Chondrocyte (in vitro differentiated cells): ENCODE results near the gene ABLIM2. TPM values are rescaled to one million over a fixed set of nuclear protein-coding genes. Genes with fewer than 3 reads are reported as not detected.

Experiments
- DNase-seq: peaks from one replicate; pipeline ENCODE4 v3.0.0; 2021; ENCODE audit warnings: mixed read lengths, low spot score
- H3K27ac Mint-ChIP-seq: one replicate; pipeline ENCODE4 v1.8.0; 2021; ENCODE audit warnings: mild to moderate bottlenecking, moderate library complexity, mixed read lengths; ENCODE audit not compliant: unreplicated experiment
- H3K27me3 Mint-ChIP-seq: 2 replicates; pipeline ENCODE4 v1.8.0; 2021; ENCODE audit warnings: low read depth, mixed read lengths
- H3K36me3 Mint-ChIP-seq: 2 replicates; pipeline ENCODE4 v1.8.0; 2021; ENCODE audit warnings: low read depth, mixed read lengths
- H3K4me1 Mint-ChIP-seq: 2 replicates; pipeline ENCODE4 v1.8.0; 2021; ENCODE audit warnings: low read depth, mild to moderate bottlenecking, mixed read lengths
- H3K4me3 Mint-ChIP-seq: one replicate; pipeline ENCODE4 v1.8.0; 2021; ENCODE audit warnings: mild to moderate bottlenecking, moderate library complexity, mixed read lengths; ENCODE audit not compliant: unreplicated experiment
- H3K9me3 Mint-ChIP-seq: 2 replicates; pipeline ENCODE4 v1.8.0; 2021; ENCODE audit warnings: low read depth, mixed read lengths
- total RNA-seq: library from RNA; stranded (reverse); gene quantifications from 3 replicates; pipeline ENCODE4 v1.2.1, GENCODE V29; 2021
- TF ChIP-seq, protein P1 (sequence below): fragments of 200-600 bp; sonication (generic); IDR thresholded peaks from 2 replicates; pipeline ENCODE4 v1.5.0; 2021; ENCODE audit warnings: antibody characterized with exemption, mild to moderate bottlenecking, moderate library complexity

ABLIM2 gene
- total RNA-seq, 1 donor from 2014 or later, result 0.47 TPM

DNA sequence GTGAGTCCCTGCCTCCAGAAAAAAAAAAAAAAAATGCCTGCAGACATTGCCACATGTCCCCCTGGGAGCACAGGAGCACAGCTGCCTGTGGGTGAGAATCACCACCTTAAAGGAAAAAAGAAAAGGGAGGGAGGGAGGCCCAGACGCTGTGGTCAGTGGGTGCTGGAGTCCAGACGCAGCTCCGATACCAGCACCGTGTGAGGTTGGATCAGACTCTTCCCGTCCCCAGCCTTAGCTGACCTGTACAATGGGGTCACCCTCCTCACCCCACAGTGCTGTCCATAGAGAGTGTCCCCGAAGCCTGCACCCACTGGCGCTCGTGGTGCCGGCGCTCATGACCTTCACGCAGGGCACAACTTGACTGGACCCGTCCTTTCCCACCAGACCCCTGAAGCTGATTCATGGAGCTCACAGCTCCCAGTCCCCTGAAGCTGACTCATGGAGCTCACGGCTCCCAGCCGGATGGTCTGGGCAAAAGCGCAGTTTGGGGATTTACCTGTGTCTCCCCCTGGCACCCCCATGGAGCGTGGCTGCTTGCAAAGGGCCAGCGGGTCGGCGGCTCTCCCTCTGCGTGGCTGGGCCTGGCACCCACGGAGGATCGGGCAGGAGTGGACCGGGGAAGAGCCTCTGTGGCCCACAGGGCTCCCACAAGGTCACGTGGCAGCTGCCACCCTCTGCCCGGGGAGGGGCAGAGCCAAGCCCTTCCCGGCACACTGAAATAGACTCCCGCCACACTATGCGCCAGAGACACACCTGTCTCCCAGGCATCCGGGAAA is 31.4 kb downstream of the ABLIM2 start:
- H3K27ac Mint-ChIP-seq, result no peak overlapping the region
- H3K4me1 Mint-ChIP-seq, result peaks cover 21% of the 10 kb centered on the region
- no peaks in the 10 kb centered on the region for H3K9me3 Mint-ChIP-seq
- peaks cover 27% of the 10 kb centered on the region for H3K27me3 Mint-ChIP-seq
- TF ChIP-seq, protein P1, sequence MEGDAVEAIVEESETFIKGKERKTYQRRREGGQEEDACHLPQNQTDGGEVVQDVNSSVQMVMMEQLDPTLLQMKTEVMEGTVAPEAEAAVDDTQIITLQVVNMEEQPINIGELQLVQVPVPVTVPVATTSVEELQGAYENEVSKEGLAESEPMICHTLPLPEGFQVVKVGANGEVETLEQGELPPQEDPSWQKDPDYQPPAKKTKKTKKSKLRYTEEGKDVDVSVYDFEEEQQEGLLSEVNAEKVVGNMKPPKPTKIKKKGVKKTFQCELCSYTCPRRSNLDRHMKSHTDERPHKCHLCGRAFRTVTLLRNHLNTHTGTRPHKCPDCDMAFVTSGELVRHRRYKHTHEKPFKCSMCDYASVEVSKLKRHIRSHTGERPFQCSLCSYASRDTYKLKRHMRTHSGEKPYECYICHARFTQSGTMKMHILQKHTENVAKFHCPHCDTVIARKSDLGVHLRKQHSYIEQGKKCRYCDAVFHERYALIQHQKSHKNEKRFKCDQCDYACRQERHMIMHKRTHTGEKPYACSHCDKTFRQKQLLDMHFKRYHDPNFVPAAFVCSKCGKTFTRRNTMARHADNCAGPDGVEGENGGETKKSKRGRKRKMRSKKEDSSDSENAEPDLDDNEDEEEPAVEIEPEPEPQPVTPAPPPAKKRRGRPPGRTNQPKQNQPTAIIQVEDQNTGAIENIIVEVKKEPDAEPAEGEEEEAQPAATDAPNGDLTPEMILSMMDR, result no peak
- H3K4me3 Mint-ChIP-seq, result no peak overlapping the region
- no peak for DNase-seq
- H3K36me3 Mint-ChIP-seq, result no peaks in the 10 kb centered on the region

DNA sequence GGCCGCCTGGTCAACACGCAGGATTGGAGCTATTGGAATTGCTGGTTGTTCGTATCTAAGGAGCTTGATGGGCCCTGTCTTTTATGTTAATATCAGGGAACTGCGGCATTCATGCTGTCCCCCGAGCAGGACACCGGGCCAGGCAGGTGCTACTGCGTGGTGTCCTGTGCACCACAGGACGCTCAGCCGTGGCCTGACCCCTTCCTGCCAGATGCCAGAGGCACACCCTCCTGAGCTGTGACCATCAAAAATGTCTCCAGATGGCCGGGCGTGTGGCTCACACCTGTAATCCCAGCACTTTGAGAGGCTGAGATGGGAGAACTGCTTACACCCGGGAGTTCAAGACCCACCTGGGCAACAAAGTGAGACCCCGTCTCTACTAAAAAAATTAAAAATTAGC is 32.1 kb downstream of the ABLIM2 start:
- Mint-ChIP-seq H3K9me3 (no peaks in the 10 kb centered on the region), H3K4me3 (no peak overlapping the region), H3K36me3 (no peaks in the 10 kb centered on the region), H3K27me3 (peaks cover 23% of the 10 kb centered on the region), H3K27ac (no peak overlapping the region), H3K4me1 (peaks cover 21% of the 10 kb centered on the region)
- no peak for DNase-seq
- TF ChIP-seq, protein P1, result no peak

DNA sequence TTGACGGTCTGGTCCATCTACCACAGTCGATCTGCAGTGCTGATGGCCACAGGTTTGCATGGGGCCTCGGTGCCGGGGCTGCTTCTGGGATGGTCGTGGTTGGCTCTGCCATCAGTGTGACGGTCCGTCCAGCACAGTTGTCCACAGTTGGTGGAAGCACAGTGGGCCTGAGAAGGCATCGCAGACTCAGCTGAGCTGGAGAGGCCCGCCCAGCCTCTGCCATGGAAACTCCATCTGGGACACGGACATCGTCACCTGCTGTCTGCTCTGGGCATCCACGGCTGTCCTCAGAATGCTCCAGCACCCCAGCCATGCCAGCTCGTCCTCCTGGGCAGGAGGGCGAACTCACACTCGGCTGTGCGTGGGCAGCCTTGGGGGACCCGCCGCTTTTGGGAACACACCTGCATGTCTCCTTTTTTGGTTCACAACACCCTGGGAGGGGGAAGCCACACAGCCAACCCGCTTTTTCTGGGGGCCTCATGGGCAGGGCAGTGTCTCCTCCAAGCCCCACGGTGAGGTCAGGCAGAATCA is 33.0 kb downstream of the ABLIM2 start:
- Mint-ChIP-seq H3K4me1 (peaks cover 21% of the 10 kb centered on the region), H3K36me3 (no peaks in the 10 kb centered on the region), H3K27me3 (peaks cover 17% of the 10 kb centered on the region), H3K27ac (no peak overlapping the region), H3K9me3 (no peaks in the 10 kb centered on the region), H3K4me3 (no peak overlapping the region)
- DNase-seq, result no peak
- TF ChIP-seq, protein P1, result no peak

DNA sequence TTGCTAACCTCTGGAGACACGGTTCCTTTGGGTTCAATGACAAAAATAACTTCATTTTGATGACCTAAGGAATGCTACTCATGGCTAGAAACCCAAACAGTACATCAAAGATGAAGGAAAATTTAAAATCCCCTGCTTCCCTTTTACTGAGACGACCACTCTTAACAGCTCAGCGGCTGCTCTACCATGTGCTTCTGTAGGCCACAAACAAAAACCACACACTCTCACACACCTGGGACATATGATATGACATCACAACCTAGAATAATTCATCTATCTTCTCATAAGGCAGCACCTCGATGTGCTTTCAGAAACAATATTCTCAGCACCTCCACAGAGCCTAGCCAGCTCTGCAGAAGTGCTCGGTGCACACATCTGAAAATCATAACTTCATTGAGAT is 34.7 kb downstream of the ABLIM2 start:
- Mint-ChIP-seq H3K9me3 (no peaks in the 10 kb centered on the region), H3K4me1 (peaks cover 21% of the 10 kb centered on the region), H3K36me3 (no peaks in the 10 kb centered on the region), H3K27ac (no peak overlapping the region), H3K4me3 (no peak overlapping the region), H3K27me3 (peaks cover 14% of the 10 kb centered on the region)
- no peak for DNase-seq
- TF ChIP-seq, protein P1, result no peak

DNA sequence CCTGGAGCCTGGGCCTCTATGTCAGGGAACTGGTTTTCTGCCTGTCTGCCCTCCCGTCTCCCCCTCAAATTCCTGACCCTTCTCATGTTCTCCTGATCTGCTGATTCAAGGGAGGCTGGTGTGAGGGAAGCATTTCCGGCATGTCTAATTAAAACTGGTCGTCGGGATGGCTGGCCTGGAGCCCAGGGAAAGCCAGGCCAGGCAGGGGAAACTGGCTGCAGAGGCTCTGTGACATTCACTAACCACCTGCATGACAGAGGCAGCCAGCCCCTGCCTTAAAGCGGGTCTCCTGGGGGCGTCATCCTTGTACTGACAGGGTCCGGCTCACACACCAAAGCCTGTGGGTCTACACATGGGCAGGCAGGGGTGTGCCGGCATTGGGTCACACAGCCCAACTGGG is 35.2 kb downstream of the ABLIM2 start:
- TF ChIP-seq, protein P1, result no peak
- no peaks in the 10 kb centered on the region for H3K36me3 Mint-ChIP-seq
- peaks cover 14% of the 10 kb centered on the region for H3K27me3 Mint-ChIP-seq
- H3K4me3 Mint-ChIP-seq, result no peak overlapping the region
- no peaks in the 10 kb centered on the region for H3K9me3 Mint-ChIP-seq
- H3K27ac Mint-ChIP-seq, result no peak overlapping the region
- peaks cover 18% of the 10 kb centered on the region for H3K4me1 Mint-ChIP-seq
- no peak for DNase-seq
